NOMO-1 (cell line): Measurements from ENCODE around the gene TLX2.

Experiments
- DNase-seq, 2 experiments: peaks; one replicate each; lab custom pipeline; 2025; ENCODE audit not compliant: unreplicated experiment in 2 of 2; lab: John Stamatoyannopoulos, UW

The TLX2 gene

DNA sequence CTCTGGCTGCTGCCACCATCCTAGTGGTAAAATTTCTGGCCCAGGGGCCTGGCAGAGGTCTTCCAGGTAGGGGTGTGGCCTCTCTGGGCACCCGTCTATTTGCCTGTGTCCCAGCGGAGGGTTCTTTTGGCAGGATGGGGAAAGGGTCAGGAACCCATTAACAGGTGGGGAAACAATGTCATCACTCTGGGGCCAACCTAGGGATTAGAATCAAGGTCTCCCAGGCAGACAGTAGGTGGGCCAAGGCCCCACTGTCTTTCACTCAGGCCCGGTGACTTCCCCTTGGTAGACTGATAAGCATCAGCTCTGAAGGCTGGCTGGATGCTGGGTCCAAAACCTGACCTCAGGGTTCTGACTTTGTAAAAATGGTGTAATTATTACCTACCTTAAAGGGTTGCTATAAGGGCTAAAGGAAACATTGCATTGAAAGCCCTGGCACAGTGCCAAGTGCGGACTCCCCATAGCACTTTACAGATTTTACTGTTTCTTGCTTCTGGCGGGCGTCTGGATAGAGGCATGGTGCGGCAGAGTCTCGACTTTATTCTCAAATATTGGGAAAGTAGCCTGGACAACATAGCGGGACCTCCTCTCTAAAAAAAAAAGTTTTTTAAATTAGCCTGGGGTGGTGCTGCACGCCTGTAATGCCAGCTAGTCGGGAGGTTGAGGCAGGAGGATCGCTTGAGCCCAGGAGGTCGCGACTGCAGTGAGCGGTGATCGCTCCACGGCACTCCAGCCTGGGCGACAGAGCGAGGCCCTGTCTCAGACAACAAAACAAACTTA is 17.1 kb upstream of the TLX2 start:
- DNase-seq: no peak

DNA sequence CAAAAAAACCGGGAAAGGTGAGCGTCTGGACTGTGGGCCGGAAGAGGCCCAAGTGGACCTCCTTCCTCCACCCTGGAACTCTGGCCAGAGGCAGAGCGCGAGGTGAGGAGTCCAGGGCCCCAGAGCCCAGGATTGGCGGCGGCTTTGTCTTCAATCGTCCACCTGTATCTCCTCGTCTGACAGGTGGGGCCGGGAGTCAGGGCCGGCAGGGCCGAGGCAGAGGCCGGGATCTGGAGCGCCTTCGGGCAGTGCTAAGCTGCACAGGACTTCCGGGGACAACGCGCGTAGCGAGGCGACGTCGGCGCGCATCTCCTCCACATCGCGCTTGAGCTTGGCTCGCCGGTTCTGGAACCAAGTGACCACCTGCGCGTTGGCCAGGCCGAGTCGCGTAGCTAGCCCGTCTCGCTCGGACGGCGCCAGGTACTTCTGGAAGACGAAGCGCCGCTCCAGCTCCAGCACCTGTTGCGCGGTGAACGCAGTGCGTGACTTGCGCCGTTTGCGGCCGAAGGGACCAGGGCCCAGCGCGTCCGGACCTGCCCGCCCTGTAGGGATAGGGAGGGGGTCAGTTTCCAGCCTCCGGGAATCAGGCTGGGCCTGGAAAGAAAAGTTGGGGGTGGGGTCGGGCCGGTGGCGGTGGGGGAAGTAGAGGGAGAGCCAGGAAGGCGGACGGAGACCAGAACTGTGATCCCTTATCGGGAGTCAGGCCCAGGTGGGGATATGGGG is 16.3 kb upstream of the TLX2 start:
- no peak for DNase-seq

DNA sequence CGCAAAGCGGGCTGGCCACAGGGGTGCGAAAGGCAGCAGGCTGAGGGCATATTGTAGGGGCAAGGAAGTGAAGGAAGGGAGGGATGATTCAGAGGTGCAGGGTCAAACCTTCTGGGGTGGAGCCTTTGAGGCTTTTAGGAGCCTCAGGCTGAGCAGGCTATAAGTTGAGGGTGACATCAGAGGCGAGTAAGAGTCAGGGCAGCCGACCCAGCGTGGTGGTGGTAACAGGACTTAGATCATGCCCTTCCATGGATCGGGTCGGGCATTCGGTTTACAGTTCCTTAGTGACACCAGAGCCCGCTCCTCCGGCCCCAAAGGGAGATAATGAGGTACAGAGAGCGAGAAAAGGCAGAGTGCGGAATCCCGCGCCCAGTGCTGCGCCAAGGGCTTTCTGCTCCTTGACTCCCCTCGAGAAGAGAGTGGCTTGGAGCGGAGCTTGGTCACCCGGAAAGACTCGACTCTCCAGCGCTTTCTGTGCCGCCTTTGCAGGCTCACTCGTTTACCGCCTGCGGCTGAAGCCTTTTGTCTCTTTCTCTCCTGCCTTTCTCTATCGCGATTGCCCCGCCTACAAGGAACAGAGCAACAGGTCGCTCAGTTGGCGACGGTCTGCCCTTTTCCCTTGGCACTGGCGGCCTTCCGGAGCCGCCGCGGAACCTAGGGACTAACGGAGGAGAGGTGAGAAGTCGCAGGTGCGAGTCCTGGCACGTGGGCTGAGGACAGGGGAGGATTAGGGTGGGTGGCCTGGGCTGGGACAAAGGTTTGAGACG is 15.6 kb upstream of the TLX2 start:
- DNase-seq: no peak

DNA sequence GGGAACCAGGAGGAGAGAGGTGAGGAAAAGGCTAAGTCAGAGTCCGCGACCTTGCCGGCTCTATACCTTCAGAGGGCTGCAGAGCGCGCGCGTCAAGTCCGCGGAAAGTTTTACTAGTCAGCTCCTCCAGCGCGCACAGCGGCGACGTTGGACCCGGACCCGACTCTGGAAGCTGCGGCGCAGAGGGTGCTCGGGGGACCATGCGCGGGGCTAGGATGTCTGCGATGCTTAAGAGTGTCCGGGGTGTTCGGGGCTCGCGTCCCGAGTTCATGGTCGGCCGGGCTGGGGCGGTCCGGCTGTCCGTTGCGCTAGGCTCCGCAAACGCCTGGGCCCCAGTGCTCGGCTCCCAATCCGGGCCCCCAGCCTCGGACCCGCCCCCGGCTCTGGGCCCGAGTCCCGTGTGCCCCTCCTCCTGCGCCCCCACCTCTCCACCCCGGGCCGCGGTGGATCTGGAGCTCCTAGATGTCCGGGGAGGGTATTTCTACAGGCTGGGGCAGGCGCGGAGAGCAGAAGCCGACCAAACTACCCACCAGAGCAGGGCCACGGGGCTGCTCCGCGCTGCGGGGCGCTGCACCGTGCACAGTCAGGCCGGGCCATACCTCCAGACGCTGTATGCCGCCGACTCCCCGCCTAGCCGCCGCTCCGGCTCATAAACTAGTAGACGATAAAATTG is 14.8 kb upstream of the TLX2 start, which contains the start of gene LBX2:
TSS of gene LBX2 (minus strand) at position 337 of the 673 bp plus-strand sequence. CDS start at position 271, 66 bp downstream.
- DNase-seq: no peak

DNA sequence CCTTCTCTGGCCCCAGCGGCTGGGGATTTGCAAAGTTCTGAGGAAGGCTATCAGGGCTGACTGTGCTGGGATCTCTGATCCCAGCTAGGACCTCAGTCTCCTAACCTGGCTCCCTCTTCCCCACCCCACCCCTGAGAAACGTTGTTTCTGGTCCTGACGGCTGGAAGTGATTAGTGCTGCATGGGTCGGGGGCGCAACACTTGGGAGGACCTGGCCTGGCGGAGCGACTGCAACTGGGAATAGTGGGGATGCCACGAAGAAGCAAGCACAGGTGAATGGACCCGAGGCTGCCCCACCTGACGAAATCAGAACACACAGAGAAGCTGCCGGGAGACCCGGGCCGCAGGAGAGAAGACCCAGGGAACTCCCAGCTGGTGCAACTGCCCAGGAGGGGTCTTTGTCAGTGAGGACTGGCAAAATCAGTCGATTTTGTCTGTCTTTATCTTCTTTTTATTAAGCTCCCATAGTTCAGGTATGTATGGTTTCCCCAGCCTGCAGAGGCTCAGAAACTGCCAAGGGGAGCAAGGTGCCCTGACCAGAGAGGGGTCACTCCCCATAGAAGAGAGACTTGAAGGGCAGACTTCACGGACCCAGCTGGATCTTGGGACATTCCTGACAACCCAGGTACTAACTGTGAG is 14.2 kb upstream of the TLX2 start:
- no peak for DNase-seq

DNA sequence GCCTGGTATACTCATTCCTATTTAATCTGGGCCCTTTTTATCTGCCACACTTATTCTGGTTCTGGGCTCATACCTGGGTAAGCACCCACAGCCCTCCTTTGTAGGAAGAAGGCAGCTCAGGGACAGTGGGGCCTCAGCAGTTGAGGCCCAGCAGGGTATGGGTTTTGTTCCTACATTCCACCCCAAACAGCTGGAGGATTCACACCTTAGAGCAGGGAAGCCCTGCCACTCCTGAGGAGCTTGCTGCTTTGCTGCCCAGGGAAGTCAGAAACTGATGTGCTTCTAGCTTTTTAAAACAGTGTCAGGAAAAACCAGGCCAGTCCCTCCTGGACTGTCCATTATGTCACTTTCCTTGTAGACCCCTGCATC is 13.7 kb upstream of the TLX2 start:
- no peak for DNase-seq

DNA sequence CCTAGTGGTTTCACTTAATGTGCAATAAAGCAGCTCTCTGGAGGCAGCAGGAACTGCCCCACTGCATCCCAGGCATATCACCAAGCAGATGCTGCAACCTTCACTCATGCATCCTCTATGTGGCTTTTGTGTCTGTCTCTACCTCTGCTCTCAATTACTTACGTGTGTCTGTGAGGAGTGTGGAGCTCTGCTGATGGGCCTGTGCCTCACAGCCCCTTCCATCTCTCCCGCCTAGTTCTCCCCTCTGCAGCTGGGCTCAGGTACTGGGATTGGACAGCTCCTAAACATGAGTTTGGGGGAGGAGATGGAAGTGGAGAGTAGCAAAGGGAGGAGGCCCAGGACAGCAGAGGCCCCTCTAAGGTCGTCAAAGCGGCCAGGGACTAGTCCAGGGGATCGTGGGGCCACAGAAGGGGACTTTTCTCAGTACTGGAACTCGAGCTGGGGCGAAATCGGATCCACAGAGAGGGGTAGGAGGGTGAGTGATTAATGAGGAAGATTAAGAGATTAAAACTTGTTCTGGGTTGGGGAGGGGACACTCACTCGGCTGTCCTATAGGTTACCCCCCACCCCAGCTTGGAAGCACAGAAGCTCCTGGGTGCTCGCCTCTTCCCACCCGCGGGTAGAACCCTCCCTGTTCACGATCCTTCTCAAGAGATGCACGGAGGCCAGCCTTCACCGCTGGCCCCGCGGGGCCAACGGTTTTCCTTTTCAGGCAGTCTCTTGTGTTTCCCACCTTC is 12.7 kb upstream of the TLX2 start:
- no peak for DNase-seq

DNA sequence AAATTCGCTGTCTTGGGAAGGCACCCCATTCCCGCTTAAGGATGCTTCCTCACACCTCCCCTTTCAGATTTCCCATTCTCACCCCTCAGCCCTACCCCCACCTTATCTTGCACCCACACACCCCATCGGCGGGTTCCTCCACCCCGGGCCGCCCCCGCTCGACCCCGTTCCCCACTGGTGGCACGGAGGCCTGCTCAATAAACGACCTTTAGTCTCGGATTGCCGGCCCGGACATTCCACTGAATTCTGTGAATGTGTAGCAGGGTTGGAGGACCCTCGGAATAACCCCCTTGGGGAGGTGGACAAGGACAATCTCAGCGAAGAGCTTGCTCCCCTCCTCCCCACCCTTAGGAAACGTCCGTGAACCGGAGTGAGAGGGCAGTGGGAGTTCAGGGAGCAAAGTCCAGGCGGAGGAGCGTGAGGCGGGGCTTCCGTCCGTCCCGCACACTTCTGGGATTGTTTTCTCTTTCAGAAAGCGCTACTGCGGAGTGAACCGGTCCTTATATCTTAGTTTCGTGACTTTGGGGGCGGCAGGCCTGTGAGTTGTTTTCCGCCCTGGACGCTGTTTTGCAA is 12.0 kb upstream of the TLX2 start:
- peak; percentile 33 for DNase-seq

DNA sequence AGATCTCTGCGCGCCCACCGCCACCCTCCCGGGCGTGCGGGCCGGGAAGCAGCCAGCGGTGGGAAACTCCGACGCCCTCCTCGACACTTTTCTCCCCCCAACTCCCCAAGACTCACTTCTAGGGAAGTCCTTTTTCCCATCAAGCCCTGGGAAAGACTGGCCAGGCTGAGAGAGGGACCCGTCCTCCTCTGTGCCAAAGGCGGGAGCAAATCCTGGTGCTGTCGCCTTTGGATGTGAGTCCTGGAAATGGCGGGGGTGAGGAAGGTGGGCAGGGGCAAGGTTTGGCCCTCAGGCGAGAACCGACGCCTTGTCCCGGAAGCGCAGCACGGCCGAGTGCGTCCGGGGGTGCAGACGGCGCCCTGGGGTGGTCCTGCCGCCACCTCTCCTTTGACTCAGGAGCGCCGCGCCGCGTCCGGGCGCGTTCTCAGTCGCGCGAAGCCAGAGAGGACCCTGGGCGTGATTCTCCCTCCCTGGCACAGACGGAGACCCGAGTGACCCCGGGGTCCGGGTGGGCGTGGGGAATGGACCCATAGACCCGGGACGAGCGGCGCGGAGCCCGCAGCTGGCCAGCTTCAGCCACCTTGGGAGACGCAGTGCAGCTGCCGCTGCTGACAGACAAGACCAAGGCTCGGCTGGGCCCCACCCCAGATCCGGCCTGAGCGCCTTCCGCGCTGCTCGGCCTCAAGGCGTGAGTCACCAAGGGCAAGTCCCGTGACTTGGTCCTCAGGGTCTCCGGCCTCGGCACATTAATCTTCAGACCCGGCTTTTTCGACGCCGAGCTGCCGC is 11.3 kb upstream of the TLX2 start:
- DNase-seq: peak; percentile 64 to 81

DNA sequence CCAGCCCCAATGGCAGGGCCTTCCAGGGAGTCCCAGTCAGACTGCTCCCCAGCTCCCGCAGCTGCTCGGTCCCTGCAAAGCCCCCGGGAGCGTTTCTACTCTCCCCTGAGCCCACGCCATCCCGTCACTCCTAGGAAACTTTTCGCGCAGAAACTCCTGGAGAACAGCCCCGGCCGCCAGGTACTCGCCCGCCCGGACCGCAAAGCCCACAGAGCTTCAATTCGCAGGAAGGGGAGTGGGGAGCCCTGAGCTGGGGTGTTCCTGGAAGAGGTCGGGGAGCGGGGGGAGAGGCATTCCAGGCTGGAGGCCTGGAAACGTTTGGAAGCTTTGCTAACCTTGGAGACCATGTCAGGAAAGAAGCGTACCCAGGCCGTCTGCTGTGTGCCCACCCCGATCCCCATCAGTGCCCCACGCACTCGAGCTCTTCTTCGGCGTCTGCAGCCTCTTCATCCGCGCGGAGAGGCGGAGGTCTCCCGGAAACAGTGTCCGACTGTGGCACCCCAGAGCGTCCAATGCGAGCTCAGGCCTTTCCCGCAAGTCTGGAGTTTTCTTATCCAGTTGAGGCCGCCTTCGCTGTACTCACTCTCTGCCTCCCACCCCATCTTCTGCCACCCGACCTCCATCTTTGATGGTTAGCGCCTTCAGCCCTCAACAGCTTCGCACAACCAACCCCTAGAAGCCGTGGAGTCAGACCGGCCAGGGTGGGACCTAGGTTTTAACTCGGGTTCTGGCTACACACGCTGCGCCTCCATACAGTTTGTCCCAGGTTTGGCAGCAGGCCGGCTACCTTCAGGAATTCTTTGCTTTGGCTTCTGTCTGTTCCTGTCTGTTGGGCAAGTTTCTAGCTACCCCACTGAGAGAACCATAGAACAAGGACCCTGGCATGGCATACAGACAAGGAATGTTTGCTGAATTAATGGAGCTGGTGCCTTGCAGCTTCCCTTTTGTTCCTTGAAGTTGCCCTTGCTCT is 10.5 kb upstream of the TLX2 start:
- DNase-seq: no peak

DNA sequence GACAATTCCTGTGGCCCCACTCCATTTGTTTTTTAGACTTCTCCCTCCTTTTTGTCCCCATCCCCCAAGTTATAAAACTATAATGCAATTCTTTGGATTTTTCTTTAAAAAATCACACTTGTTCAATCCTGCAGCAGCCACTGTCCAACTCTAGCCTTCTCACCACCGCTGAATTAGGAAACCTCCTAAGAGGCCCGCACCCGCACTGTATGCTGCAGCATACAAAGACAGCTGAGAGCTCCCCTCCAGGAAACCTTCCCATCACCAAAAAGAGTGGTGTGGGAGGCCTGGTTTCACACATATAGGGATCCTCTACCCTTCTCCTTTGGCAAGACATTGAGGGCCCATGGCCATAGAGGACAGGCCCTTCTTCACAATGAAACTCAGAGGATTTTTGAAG is 9.7 kb upstream of the TLX2 start:
- no peak for DNase-seq

DNA sequence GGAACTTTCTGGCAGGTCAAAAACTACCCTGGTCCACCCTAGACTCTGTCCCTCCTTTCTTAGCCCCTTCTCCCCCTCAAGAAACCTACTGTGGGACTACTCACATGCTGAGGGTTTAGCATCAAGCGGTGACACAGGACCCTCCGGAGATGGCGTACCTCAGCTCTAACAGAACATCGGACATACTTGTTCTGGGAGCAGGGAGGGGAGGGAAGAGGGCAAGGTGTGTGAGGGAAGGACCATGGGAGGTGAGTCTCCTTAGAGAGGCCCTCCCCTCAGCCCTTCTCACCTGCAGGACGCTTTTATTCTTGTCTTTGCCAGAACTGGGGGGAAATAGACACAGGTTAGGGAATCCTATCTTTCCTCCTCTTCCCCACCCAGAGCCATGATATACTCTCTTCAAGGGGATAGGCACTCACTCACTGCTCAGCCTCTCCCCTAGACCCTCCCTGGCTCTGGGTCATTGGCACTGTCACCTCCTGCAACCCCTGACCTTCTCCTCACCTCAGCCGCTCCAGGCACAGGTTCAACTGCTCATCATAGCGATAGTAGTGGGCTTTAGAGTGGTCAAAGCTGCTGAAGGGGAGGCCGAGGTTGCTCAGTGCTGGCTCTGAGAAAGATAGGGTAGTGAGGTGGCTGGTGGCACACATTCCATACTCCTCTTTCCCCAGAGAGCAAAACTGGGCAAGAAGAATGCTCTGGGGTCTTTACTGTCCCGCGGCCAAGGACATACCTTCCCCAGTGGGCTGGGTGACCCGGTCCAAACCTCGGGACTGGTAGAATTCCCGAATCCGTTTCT is 8.6 kb upstream of the TLX2 start:
- no peak for DNase-seq

DNA sequence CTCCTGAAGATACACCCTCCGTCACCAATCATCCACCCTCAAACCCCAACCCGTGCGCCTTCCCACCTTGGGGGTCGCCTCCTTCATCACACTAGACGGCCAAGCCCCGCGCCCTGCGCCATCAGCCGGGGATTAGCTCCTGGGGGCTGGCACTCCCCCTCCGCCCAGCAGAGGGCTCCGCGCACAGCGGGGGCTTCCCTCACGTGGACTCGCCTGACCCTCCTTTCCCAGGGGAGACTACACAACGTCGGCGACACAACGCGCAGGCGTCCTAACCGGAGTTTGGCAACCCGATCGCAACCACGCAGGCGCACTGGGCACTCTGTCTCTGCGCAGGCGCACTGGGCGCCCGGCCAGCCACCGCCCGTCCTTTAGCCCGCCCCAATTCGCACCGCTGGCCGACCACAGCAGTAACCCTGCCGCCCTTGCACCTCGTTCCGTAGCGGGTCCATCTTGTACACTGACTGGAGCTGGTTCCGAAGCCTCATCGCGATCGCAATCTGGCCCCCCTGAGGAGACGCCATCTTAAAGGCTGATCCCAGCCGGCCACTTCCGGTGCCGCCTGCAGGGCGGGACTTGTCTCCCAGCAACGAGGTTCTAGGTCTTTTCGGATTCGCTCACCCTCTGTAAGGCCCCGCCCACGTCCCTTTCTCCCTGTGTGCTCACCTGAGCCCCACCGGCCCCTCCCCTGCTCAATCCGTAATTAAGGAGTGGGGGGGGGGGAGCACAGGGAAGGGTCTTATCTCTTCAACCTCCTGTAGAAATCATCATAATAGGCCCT is 6.9 kb upstream of the TLX2 start, which contains the start of gene PCGF1:
TSS of gene PCGF1 (minus strand) at position 551 of the 781 bp plus-strand sequence. CDS start at position 524, 27 bp downstream.
- DNase-seq: peak; percentile 91

DNA sequence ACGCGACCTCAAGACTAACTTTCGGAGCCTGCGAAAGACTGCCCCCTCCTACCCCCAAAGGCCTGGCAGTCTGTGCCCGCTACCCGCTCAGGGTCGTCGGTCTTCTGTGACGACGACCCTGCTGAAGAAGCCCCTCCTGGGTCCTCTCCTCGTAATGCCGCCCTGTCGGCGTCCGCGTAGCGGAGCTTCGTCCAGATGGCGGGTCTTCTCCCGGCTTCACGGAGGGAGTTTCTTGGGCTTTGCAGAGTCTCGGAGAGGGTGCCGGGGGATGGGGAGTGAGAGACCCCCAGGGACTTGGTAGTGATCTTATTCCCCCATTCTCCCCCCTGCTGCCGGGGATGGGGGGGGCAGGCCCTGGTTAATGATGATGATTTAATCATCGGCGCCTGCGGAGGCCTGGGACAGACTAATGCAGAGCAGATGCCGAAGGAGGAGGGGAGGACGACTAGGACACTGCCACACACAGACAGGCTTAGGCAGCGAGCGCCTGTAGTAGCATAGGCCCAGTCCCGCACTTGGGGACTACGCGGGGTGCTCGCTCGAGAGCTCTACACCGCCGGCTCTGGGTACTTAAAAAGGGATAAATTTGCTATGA is 6.2 kb upstream of the TLX2 start:
- DNase-seq: peak in 1 of 2 experiments; percentile 19

DNA sequence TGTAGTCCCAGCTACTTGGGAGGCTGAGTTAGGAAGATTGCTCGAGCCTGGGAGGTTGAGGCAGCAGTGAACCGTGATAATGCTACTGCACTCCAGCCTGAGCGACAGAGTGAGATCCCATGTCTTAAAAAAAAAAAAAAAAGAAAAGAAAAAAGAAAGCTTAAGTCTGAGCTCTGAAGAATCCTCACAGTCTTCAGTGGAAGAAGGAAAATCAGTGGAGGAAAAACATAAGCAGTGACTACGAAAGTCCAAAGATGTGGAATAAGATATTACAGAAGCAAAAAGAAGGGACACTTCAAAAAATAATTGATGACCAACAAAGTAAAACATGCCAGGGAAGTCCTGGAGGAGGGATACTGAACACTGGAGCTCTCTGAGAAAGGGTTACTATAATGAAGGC is 4.0 kb upstream of the TLX2 start:
- no peak for DNase-seq
